ENCODE data around the gene UBE2QL1. TPM values are rescaled to one million over a fixed set of nuclear protein-coding genes. Genes with fewer than 3 reads are reported as not detected.

The UBE2QL1 gene
- total RNA-seq, 2 experiments from 2014 or later, result not detected

DNA sequence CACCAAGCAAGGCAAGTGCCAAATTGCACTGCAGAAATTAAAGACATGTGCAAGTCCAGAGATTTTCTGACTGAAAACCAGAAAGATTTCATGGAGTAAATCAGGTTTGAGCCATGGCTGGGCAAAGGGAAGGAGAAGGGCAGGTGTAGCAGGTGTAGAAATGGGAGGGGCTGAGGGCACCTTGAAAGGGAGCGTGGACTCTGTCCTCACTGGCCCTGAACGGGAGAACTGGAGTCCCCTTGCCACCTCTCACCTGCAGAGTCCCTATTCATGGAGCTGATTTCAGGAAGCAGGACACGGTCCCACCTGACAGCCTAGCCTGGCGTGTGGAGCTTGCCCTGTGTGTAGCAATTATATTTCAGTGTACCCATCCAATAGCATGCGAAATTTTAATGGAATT lies 46.3 kb downstream of the UBE2QL1 start:
- no peak for DNase-seq (ENCODE audit: low spot score)
- Histone ChIP-seq H4K20me1 (ENCODE audit: insufficient read depth, low read length) (no peaks in the 10 kb centered on the region), H3K79me2 (ENCODE audit: insufficient read depth, low read depth, low read length) (no peaks in the 10 kb centered on the region), H3K9me3 (ENCODE audit: low read length) (no peaks in the 10 kb centered on the region), H3K4me1 (ENCODE audit: insufficient read depth, low read length, poor library complexity, severe bottlenecking) (no peaks in the 10 kb centered on the region), H2AFZ (ENCODE audit: low read length) (no peak overlapping the region), H3K9me2 (ENCODE audit: insufficient read depth, low read length) (no peaks in the 10 kb centered on the region), H3K27ac (ENCODE audit: low read depth, low read length, poor library complexity, severe bottlenecking) (no peak overlapping the region), H3K36me3 (ENCODE audit: insufficient read depth, low read length) (no peaks in the 10 kb centered on the region), H3K4me3 (ENCODE audit: low read depth, low read length, poor library complexity, severe bottlenecking) (no peak overlapping the region), H3K4me2 (ENCODE audit: low read length) (no peak overlapping the region)
- CTCF ChIA-PET (ENCODE audit: unreplicated experiment), result interaction anchor here (0.6 kb wide), 1 partner anchor 1379 kb away, joined by 3 read pairs; no protein-coding TSS in a partner anchor
- POLR2A ChIA-PET, result no interaction called here
- BruUV-seq (replicated peaks), result no TSS peak
- TF ChIP-seq EZH2phosphoT487 (IDR thresholded peaks at IDR 0.05; ENCODE audit: borderline replicate concordance, low read depth, low read length), result no peak
- TF ChIP-seq, protein P1, sequence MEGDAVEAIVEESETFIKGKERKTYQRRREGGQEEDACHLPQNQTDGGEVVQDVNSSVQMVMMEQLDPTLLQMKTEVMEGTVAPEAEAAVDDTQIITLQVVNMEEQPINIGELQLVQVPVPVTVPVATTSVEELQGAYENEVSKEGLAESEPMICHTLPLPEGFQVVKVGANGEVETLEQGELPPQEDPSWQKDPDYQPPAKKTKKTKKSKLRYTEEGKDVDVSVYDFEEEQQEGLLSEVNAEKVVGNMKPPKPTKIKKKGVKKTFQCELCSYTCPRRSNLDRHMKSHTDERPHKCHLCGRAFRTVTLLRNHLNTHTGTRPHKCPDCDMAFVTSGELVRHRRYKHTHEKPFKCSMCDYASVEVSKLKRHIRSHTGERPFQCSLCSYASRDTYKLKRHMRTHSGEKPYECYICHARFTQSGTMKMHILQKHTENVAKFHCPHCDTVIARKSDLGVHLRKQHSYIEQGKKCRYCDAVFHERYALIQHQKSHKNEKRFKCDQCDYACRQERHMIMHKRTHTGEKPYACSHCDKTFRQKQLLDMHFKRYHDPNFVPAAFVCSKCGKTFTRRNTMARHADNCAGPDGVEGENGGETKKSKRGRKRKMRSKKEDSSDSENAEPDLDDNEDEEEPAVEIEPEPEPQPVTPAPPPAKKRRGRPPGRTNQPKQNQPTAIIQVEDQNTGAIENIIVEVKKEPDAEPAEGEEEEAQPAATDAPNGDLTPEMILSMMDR (conservative IDR thresholded peaks at IDR 0.05; ENCODE audit: low read length), result no peak
- intact Hi-C loops (cut with micrococcal nuclease; ENCODE audit: unreplicated experiment), result no loop called here

DNA sequence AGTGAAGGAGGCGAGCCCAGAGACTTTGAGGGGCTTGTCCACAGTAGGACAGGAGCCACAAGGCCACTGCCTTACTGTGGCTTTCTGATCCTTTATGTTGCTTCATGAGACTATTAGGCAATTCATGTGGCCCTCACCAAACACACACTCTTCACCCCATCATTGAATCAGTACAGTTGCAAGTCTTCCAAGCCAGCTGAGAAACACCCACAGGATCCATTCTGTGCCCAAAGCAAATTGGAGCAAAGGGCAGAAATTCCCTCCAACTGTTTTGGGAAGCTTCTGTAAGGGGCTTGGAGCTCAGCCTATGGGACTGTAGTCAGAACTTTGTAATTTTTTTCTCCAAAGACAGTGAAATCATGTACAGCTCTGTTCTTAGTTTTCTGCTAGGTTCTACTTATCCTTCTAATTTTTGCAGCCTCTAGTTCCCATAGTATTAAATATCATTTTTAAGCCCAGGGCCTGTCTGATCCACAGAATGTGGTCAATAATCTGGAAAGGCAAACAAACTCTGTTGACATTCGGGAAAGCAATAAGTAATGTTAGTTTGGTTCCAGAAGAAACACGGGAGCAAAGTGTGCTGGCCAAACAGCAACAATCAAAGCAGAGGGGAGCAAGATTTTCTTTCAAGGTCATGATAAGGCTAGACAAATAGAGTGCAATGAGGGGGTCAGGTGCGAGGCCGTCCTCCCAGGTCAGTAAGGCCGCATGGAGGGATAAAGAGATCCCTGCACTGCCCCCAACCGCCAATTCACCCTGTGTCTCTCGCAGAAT lies 47.0 kb downstream of the UBE2QL1 start:
- CTCF ChIA-PET (ENCODE audit: unreplicated experiment), result interaction anchor here (0.6 kb wide), 1 partner anchor 1379 kb away, joined by 3 read pairs; no protein-coding TSS in a partner anchor
- intact Hi-C loops (cut with micrococcal nuclease; ENCODE audit: unreplicated experiment), result no loop called here

More for the DNA sequence above, 47.0 kb downstream of the UBE2QL1 start:
- Histone ChIP-seq H3K9me2 (ENCODE audit: insufficient read depth, low read length) (no peaks in the 10 kb centered on the region), H3K79me2 (ENCODE audit: insufficient read depth, low read depth, low read length) (no peaks in the 10 kb centered on the region), H3K4me3 (ENCODE audit: low read depth, low read length, poor library complexity, severe bottlenecking) (no peak overlapping the region), H3K4me2 (ENCODE audit: low read length) (no peak overlapping the region), H3K9me3 (ENCODE audit: low read length) (no peaks in the 10 kb centered on the region), H3K36me3 (ENCODE audit: insufficient read depth, low read length) (no peaks in the 10 kb centered on the region), H3K4me1 (ENCODE audit: insufficient read depth, low read length, poor library complexity, severe bottlenecking) (no peaks in the 10 kb centered on the region), H3K27ac (ENCODE audit: low read depth, low read length, poor library complexity, severe bottlenecking) (no peak overlapping the region), H4K20me1 (ENCODE audit: insufficient read depth, low read length) (no peaks in the 10 kb centered on the region), H2AFZ (ENCODE audit: low read length) (no peak overlapping the region)
- no peak for DNase-seq (ENCODE audit: low spot score)
- no TSS peak for BruUV-seq (replicated peaks)
- POLR2A ChIA-PET, result no interaction called here
- TF ChIP-seq, protein P1 (conservative IDR thresholded peaks at IDR 0.05; ENCODE audit: low read length), result no peak
- TF ChIP-seq EZH2phosphoT487 (IDR thresholded peaks at IDR 0.05; ENCODE audit: borderline replicate concordance, low read depth, low read length), result no peak
